ENCODE measurements around the gene ASB3.
"Not testable (repeated sequence)": the region's sequence is repeated elsewhere in the genome, so short reads cannot be mapped to it uniquely, and the experiment has no call there.

The ASB3 gene

GRCh38 chr2:53739032-53739431 is 47.7 kb downstream of the ASB3 start:
- DNase-seq (ENCODE audit: low read depth), result no peak

DNA sequence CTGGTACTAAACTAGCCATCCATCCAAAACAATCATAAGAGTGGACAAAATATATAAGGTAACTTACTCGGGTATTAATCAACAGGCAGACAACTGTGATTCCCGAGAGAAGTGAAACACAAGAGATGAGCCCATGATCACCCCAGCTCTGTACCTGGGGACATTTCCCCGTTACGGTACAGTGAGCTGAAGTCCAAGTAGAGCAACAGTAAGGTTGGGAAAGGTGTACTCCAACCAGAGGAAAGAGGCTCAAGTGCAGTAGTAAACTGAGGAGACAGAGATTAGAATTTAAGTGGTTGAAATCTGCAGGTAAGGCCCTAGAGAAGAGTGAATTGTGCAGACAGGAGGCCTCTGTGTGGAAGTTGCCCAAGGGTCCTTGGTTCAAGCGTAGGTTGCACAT is 49.7 kb downstream of the ASB3 start:
- DNase-seq (ENCODE audit: low read depth), result no peak

DNA sequence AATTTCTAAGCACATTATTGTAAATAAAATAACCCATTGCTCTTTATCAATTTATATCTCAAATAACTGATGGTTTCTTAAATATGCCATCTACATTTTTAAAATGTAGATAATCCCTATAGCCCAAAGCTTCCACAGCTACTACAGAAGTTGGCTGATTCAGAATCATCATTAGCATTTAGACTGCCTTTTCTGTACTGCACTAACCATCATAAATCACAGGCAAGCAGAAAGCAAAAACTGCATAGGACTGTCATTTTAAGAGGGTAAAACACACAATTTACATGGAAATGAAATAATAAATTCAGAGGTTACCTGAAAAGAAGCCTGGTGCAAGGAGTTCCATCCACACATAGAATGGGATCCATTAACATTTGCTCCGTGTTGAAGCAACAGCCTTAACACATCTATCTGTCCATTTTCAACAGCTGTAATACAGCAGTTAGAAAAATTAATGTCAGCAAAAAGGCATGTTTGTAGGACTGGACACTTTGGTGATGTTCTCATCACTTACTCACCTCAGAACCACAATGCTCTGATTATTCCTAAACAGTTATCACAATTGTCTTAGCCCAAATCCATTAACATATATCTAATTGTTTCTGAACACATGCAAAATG is 57.5 kb downstream of the ASB3 start:
- no peak for DNase-seq (ENCODE audit: low read depth)

GRCh38 chr2:53727921-53728320 is 58.8 kb downstream of the ASB3 start:
- DNase-seq (ENCODE audit: low read depth), result no peak

DNA sequence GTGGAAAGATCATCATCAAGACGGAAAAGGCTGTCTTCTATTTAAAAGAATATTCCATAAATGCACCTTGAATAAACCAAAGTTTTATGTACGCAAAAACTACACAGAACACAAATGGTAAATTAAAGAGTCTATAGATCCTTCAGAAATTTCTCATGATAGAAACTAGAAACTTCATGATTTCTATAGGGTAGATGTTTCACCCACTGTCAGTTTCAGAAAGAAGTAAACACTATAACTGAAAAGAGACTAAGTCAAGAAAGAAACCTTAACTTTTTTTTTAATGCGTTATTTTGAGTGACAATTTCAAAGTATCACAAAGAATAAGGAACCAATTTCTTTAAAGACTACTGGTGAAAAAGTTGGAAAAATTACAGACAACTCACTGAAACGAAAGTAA is 61.1 kb downstream of the ASB3 start:
- DNase-seq (ENCODE audit: low read depth), result no peak

DNA sequence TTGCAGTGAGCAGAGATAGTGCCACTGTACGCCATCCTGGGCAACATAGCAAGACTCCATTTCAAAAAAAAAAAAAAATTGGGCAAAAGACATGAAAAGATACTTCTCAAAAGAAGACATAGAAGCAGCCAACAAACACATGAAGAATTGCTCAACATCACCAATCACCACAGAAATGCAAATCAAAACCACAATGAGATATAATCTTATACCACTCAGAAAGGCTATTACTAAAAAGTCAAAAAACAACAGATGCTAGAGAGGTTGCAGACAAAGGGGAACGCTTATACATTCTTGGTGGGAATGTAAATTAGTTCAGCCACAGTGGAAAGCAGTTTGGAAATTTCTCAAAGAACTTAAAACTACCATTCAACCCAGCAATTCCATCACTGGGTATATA is 62.2 kb downstream of the ASB3 start:
- no peak for DNase-seq (ENCODE audit: low read depth)

GRCh38 chr2:53720944-53721343 is 65.8 kb downstream of the ASB3 start:
- not testable (repeated sequence) for DNase-seq (ENCODE audit: low read depth)

DNA sequence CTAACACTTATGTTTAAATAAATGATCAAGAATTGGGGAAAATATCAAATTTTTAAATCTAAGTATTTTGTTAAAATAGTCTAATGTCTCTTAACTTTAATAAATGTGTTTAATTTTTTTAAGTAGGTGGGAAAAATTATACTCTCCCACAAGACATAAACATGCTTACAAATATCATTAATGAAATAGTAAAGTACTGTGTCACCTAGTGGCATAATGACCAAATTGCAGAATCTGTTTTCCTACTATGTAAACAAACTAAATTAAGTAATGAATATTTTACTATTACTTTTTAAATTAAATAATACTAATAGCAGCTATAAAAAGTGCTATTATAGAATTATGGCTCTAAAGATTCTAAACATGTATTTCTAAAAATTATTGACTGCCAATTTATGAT is 71.2 kb downstream of the ASB3 start:
- DNase-seq (ENCODE audit: low read depth), result no peak

DNA sequence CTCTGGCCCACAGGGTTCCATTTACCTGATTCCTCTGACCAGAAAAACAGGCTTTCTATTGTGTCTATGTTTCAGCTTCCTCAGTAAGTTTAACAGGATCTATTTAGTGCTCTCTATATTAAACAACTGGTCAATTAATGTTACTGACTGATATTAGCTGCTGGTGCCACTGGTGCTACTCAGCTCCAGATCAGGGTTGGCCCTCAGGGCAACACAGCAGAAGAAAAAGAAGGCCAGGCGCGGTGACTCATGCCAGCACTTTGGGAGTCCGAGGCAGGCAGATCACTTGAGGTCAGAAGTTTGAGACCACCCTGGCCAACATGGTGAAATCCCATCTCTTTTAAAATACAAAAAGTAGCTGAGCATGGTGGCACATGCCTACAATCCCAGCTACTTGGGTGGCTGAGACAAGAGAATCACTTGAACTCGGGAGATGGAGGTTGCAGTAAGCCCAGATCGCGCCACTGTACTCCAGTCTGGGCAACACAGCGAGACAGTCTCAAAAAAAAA is 75.4 kb downstream of the ASB3 start:
- DNase-seq (ENCODE audit: low read depth), result no peak

DNA sequence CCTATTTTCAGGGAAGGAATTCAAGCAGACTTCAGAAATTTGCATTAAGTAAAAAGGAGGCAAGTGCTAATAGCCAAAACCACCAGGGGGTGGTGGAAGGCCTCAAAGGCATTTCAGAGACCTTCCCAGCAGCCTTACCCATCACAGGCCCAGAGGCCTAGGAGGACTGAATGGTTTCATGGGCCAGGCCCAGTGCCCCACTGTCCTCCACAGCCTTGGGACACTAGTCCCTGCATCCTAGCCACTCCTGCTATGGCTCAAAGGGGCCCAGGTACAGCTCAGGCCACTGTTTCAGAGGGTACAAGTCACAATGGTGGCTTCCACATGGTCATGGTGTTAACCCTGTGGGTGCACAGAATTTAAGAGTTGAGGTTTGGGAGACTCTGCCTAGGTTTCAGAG is 77.8 kb downstream of the ASB3 start:
- DNase-seq (ENCODE audit: low read depth), result no peak

GRCh38 chr2:53701221-53701620 is 85.5 kb downstream of the ASB3 start:
- no peak for DNase-seq (ENCODE audit: low read depth)

- no peak for DNase-seq (ENCODE audit: low read depth)
Observed at GRCh38 chr2:53697686-53698085, 89.1 kb downstream of the ASB3 start.

GRCh38 chr2:53697092-53697491 is 89.7 kb downstream of the ASB3 start:
- DNase-seq (ENCODE audit: low read depth), result no peak

DNA sequence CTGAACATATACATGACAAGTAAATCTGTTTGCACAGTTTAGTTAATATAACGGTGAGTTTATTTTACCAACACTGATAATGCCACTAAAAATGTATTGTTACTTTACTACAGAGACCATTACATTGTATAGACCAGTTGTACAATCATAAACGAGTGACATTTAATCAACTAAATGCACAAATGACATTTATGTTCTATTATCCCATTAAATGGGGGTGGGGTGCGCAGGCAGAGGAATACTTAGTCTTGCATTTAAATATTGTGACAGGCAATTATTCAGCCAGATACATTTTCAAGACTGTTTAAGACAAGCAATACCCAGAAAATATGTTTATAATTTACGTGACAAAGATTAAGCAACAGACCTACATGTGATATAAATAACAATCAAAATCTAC is 91.2 kb downstream of the ASB3 start:
- no peak for DNase-seq (ENCODE audit: low read depth)

GRCh38 chr2:53694096-53694771 is 92.5 kb downstream of the ASB3 start:
- DNase-seq (ENCODE audit: low read depth), result no peak

GRCh38 chr2:53690876-53691275 is 95.9 kb downstream of the ASB3 start:
- no peak for DNase-seq (ENCODE audit: low read depth)

GRCh38 chr2:53672881-53673522 is 113.8 kb downstream of the ASB3 start:
- no peak for DNase-seq (ENCODE audit: low read depth)

- no peak for DNase-seq (ENCODE audit: low read depth)
Observed at GRCh38 chr2:53670331-53670730, 116.4 kb downstream of the ASB3 start.

- DNase-seq (ENCODE audit: low read depth), result no peak
Observed at GRCh38 chr2:53668624-53669026, 118.1 kb downstream of the ASB3 start.

DNA sequence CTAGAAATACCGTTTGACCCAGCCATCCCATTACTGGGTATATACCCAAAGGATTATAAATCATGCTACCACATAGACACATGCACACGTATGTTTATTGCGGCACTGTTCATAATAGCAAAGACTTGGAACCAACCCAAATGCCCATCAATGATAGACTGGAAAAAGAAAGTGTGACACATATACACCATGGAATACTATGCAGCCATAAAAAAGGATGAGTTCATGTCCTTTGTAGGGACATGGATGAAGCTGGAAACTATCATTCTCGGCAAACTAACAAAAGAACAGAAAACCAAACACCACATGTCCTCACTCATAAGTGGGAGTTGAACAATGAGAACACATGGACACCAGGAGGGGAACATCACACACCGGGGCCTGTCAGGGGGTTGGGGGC is 119.6 kb downstream of the ASB3 start:
- not testable (repeated sequence) for DNase-seq (ENCODE audit: low read depth)

- no peak for DNase-seq (ENCODE audit: low read depth)
Observed at GRCh38 chr2:53660886-53661285, 125.9 kb downstream of the ASB3 start.

GRCh38 chr2:53658474-53658873 is 128.3 kb downstream of the ASB3 start:
- not testable (repeated sequence) for DNase-seq (ENCODE audit: low read depth)

DNA sequence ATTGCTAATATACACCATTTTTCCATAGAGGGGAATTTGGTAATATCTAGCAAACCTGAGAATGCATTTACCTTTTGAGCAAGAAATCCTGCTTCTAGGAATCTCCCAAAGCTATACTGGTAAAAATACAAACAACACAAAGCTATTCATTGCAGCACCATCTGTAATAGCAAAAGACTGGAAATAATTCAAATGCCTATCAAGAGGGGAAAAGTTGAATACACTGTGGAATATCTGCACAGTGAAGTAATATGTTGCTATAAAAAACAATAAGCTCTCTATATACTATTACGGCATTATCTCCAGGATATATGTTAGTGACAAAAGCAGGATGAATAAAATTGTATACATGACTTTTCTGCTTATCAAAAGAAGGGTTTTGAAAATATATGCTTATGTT is 131.5 kb downstream of the ASB3 start:
- no peak for DNase-seq (ENCODE audit: low read depth)

Data from stimulated activated CD8-positive, alpha-beta memory T cell treated with anti-CD3 and anti-CD28 coated beads, Interleukin-12 subunit alpha, Interleukin-12 subunit beta, amount 100 ng/mL, for 4 hours (primary cell).